ENCODE measurements around the gene MDM2.

MDM2 gene

GRCh38 chr12:68886636-68887572 is 78.9 kb downstream of the MDM2 start:
- TF ChIP-seq TAF1 (IDR thresholded peaks at IDR 0.05; ENCODE audit: borderline replicate concordance, insufficient read depth, low read length) (no peak), SIN3A (IDR thresholded peaks at IDR 0.05; ENCODE audit: borderline replicate concordance, insufficient read depth, low read length) (no peak), FOXP2 (optimal IDR thresholded peaks at IDR 0.05; ENCODE audit: borderline replicate concordance, extremely low read depth, extremely low read length, insufficient read depth) (no peak), POLR2AphosphoS5 (IDR thresholded peaks at IDR 0.05; ENCODE audit: low read depth, low read length) (no peak)
- TF ChIP-seq, protein P1, sequence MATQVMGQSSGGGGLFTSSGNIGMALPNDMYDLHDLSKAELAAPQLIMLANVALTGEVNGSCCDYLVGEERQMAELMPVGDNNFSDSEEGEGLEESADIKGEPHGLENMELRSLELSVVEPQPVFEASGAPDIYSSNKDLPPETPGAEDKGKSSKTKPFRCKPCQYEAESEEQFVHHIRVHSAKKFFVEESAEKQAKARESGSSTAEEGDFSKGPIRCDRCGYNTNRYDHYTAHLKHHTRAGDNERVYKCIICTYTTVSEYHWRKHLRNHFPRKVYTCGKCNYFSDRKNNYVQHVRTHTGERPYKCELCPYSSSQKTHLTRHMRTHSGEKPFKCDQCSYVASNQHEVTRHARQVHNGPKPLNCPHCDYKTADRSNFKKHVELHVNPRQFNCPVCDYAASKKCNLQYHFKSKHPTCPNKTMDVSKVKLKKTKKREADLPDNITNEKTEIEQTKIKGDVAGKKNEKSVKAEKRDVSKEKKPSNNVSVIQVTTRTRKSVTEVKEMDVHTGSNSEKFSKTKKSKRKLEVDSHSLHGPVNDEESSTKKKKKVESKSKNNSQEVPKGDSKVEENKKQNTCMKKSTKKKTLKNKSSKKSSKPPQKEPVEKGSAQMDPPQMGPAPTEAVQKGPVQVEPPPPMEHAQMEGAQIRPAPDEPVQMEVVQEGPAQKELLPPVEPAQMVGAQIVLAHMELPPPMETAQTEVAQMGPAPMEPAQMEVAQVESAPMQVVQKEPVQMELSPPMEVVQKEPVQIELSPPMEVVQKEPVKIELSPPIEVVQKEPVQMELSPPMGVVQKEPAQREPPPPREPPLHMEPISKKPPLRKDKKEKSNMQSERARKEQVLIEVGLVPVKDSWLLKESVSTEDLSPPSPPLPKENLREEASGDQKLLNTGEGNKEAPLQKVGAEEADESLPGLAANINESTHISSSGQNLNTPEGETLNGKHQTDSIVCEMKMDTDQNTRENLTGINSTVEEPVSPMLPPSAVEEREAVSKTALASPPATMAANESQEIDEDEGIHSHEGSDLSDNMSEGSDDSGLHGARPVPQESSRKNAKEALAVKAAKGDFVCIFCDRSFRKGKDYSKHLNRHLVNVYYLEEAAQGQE (IDR thresholded peaks at IDR 0.05; ENCODE audit: insufficient read depth in 1 of 2, low read depth in 2 of 2, low read length in 2 of 2): no peak

DNA sequence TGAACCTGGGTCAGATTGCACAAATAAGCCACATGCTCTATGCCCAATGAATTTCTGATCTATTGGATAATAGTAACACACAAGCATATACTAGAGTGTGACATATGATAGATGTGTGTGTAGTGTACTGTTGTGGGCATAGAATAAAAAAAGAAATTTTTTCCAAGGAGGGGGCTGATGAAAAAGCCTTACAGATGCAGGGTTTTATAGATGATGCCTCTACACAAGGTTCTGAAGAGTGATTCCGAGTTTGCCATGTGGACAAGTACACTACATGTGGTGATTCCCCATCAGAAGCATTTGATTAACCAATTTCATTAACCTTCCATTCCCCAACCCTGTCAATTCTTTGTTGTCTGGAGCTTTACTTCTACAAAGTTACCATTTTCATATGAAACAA is 79.7 kb downstream of the MDM2 start:
- TF ChIP-seq, protein P1 (IDR thresholded peaks at IDR 0.05; ENCODE audit: insufficient read depth in 1 of 2, low read depth in 2 of 2, low read length in 2 of 2): no peak
- TF ChIP-seq POLR2AphosphoS5 (IDR thresholded peaks at IDR 0.05; ENCODE audit: low read depth, low read length) (no peak), SIN3A (IDR thresholded peaks at IDR 0.05; ENCODE audit: borderline replicate concordance, insufficient read depth, low read length) (no peak), TAF1 (IDR thresholded peaks at IDR 0.05; ENCODE audit: borderline replicate concordance, insufficient read depth, low read length) (no peak), FOXP2 (optimal IDR thresholded peaks at IDR 0.05; ENCODE audit: borderline replicate concordance, extremely low read depth, extremely low read length, insufficient read depth) (no peak)

DNA sequence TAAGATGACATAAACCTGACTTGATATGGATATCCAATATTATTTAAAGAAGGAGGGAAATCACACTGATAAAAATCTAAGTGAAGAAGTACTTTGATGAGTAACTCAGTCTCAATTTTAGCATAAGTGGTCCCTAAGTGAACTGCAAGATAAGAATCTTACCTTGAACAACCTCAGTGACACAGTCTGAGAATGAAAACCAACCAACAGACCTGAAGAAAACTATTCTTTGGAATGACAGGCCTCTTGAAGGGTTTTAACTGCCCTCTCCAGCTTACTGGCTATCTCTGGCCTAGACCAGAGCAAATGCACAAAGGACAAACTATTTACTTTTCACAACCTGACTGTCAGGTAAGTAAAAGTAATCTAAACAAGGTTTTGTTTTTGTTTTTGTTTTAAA is 80.3 kb downstream of the MDM2 start:
- TF ChIP-seq TAF1 (IDR thresholded peaks at IDR 0.05; ENCODE audit: borderline replicate concordance, insufficient read depth, low read length): no peak
- no peak for TF ChIP-seq POLR2AphosphoS5 (IDR thresholded peaks at IDR 0.05; ENCODE audit: low read depth, low read length)
- no peak for TF ChIP-seq SIN3A (IDR thresholded peaks at IDR 0.05; ENCODE audit: borderline replicate concordance, insufficient read depth, low read length)

GRCh38 chr12:68890701-68891113 is 82.7 kb downstream of the MDM2 start:
- TF ChIP-seq SIN3A (IDR thresholded peaks at IDR 0.05; ENCODE audit: borderline replicate concordance, insufficient read depth, low read length): no peak
- TF ChIP-seq POLR2AphosphoS5 (IDR thresholded peaks at IDR 0.05; ENCODE audit: low read depth, low read length): no peak
- TF ChIP-seq, protein P1 (IDR thresholded peaks at IDR 0.05; ENCODE audit: insufficient read depth in 1 of 2, low read depth in 2 of 2, low read length in 2 of 2): no peak
- TF ChIP-seq FOXP2 (optimal IDR thresholded peaks at IDR 0.05; ENCODE audit: borderline replicate concordance, extremely low read depth, extremely low read length, insufficient read depth): no peak
- no peak for TF ChIP-seq TAF1 (IDR thresholded peaks at IDR 0.05; ENCODE audit: borderline replicate concordance, insufficient read depth, low read length)

GRCh38 chr12:68891141-68891540 is 83.2 kb downstream of the MDM2 start:
- TF ChIP-seq SIN3A (IDR thresholded peaks at IDR 0.05; ENCODE audit: borderline replicate concordance, insufficient read depth, low read length) (no peak), POLR2AphosphoS5 (IDR thresholded peaks at IDR 0.05; ENCODE audit: low read depth, low read length) (no peak), FOXP2 (optimal IDR thresholded peaks at IDR 0.05; ENCODE audit: borderline replicate concordance, extremely low read depth, extremely low read length, insufficient read depth) (no peak), TAF1 (IDR thresholded peaks at IDR 0.05; ENCODE audit: borderline replicate concordance, insufficient read depth, low read length) (no peak)
- TF ChIP-seq, protein P1 (IDR thresholded peaks at IDR 0.05; ENCODE audit: insufficient read depth in 1 of 2, low read depth in 2 of 2, low read length in 2 of 2): no peak

Data from PFSK-1 (cell line).